PC-9 (cell line): ENCODE results near the gene DLG1. TPM values are rescaled to one million over a fixed set of nuclear protein-coding genes. Genes with fewer than 3 reads are reported as not detected.
"Not testable (repeated sequence)": the region's sequence is repeated elsewhere in the genome, so short reads cannot be mapped to it uniquely, and the experiment has no call there.

Experiments used
- BruUV-seq: library from RNA; stranded (reverse); fragments of 400-500 nt; replicated peaks from 2 replicates; lab custom pipeline; 2021; lab: Mats Ljungman, UMichigan
- CTCF ChIA-PET: fragments of 300-600 bp; sonication (Branson Sonifier 250); formaldehyde crosslinking; loops from one replicate; lab custom pipeline; 2022; ENCODE audit warnings: antibody characterized with exemption; lab: Charles Lee
- POLR2A ChIA-PET: fragments of 300-600 bp; sonication (Branson Sonifier 250); formaldehyde crosslinking; loops from one replicate; lab custom pipeline; 2022; ENCODE audit warnings: antibody characterized with exemption; ENCODE audit not compliant: unreplicated experiment; lab: Charles Lee
- DNase-seq, 2 experiments: peaks; one replicate each; pipeline versions ENCODE4 v3.0.0 to v3.0.0-alpha.2; 2015 to 2022; ENCODE audit warnings: mixed read lengths in 1 of 2
- H2AFZ ChIP-seq: fragments of 200-600 bp; sonication (generic); 2 replicates; pipeline ENCODE4 v1.8.1; 2017; ENCODE audit warnings: antibody characterized with exemption
- H3F3A ChIP-seq: fragments of 200-600 bp; sonication (generic); 2 replicates; pipeline ENCODE4 v1.8.1; 2017; ENCODE audit warnings: antibody characterized with exemption, mild to moderate bottlenecking, low read depth; ENCODE audit not compliant: insufficient read depth
- H3K27ac ChIP-seq: fragments of 200-600 bp; sonication (generic); 2 replicates; pipeline ENCODE4 v1.6.1; 2016; ENCODE audit warnings: mixed run types
- H3K27me3 ChIP-seq: fragments of 200-600 bp; sonication (generic); 2 replicates; pipeline ENCODE4 v1.6.1; 2016; ENCODE audit warnings: low read depth, mixed run types; ENCODE audit not compliant: insufficient read depth
- H3K36me3 ChIP-seq: fragments of 200-600 bp; sonication (generic); 2 replicates; pipeline ENCODE4 v1.6.1; 2016; ENCODE audit warnings: low read depth, mixed run types
- H3K4me1 ChIP-seq: fragments of 200-600 bp; sonication (generic); replicated peaks from 2 replicates; pipeline ENCODE4 v1.6.1; 2016; ENCODE audit warnings: mixed run types; ENCODE audit not compliant: insufficient read depth
- H3K4me2 ChIP-seq: fragments of 200-600 bp; sonication (generic); 2 replicates; pipeline ENCODE4 v1.6.1; 2017; ENCODE audit warnings: mixed run types
- H3K4me3 ChIP-seq: fragments of 200-600 bp; sonication (generic); 2 replicates; pipeline ENCODE4 v1.6.1; 2016; ENCODE audit warnings: mixed run types
- H3K79me2 ChIP-seq: fragments of 200-600 bp; sonication (generic); 2 replicates; pipeline ENCODE4 v1.6.1; 2017; ENCODE audit warnings: low read depth, mixed run types
- H3K9me2 ChIP-seq: fragments of 200-600 bp; sonication (generic); 2 replicates; pipeline ENCODE4 v1.8.1; 2017; ENCODE audit warnings: mild to moderate bottlenecking; ENCODE audit not compliant: insufficient read depth
- H3K9me3 ChIP-seq: fragments of 200-600 bp; sonication (generic); 2 replicates; pipeline ENCODE4 v1.8.1; 2016; ENCODE audit warnings: low read depth; ENCODE audit not compliant: insufficient read depth
- H4K20me1 ChIP-seq: fragments of 200-600 bp; sonication (generic); 2 replicates; pipeline ENCODE4 v1.8.1; 2017; ENCODE audit not compliant: insufficient read depth
- CTCF ChIP-seq: fragments of 200-600 bp; sonication (generic); conservative IDR thresholded peaks from 2 replicates; pipeline ENCODE4 v1.6.1; 2017; ENCODE audit warnings: mixed run types, antibody characterized with exemption, mild to moderate bottlenecking, moderate library complexity
- EZH2 ChIP-seq: fragments of 200-600 bp; sonication (generic); IDR thresholded peaks from 2 replicates; pipeline ENCODE4 v1.8.0; 2017; ENCODE audit warnings: antibody characterized with exemption, low read depth
- intact Hi-C: fragments of 100-400 bp; cut with micrococcal nuclease; formaldehyde crosslinking; loops from one replicate; pipeline ENCODE4 v1.10.0; 2022; ENCODE audit not compliant: unreplicated experiment
- total RNA-seq: library from RNA; stranded (reverse); gene quantifications from 2 replicates; pipeline ENCODE4 v1.2.3, GENCODE V29; 2021

Gene DLG1
- total RNA-seq, 1 experiment from 2014 or later: 201 TPM

DNA sequence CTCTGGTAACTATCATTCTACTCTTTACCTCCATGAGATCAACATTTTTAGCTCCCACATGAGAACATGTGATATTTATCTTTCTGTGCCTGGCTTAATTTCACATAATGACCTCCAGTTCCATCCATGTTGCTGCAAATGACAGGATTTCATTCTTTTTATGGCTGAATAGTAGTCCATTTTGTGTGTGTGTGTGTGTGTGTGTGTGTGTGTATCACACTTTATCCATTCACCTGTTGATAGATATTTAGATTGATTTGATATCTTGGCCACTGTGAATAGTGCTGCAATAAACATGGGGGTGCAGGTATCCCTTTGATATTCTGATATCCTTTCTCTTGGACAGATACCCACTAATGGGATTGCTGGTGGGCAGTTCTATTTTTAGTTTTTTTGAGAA is 18.3 kb downstream of the DLG1 start:
- ChIA-PET CTCF (interaction anchor here (0.6 kb wide), 1 partner anchor 198 kb away, joined by 3 read pairs; no protein-coding TSS in a partner anchor), POLR2A (interaction anchor here (0.6 kb wide), 3 partner anchors 61 to 150 kb away, joined by 4 to 12 read pairs (median 9); no protein-coding TSS in a partner anchor)
- no peak overlapping the region for H3K4me2 ChIP-seq
- peaks cover 73% of the 10 kb centered on the region for H3K36me3 ChIP-seq
- no peak overlapping the region for H3K27ac ChIP-seq
- H3K4me3 ChIP-seq: no peak overlapping the region
- no peaks in the 10 kb centered on the region for H3K4me1 ChIP-seq
- no peaks in the 10 kb centered on the region for H3K9me2 ChIP-seq
- no peaks in the 10 kb centered on the region for H3K9me3 ChIP-seq
- no peak overlapping the region for H2AFZ ChIP-seq
- peaks cover 87% of the 10 kb centered on the region for H3K79me2 ChIP-seq
- BruUV-seq: no TSS peak
- peaks cover 45% of the 10 kb centered on the region for H4K20me1 ChIP-seq
- DNase-seq: no peak
- H3K27me3 ChIP-seq: no peaks in the 10 kb centered on the region
- H3F3A ChIP-seq: peaks cover 38% of the 10 kb centered on the region
- TF ChIP-seq CTCF (no peak), EZH2 (no peak)
- intact Hi-C loops: no loop called here

GRCh38 chr3:197278933-197279332 is 19.5 kb downstream of the DLG1 start:
- Histone ChIP-seq H2AFZ (no peak overlapping the region), H3K9me3 (no peaks in the 10 kb centered on the region), H3K4me3 (no peak overlapping the region), H3K4me2 (no peak overlapping the region), H3F3A (peaks cover 45% of the 10 kb centered on the region), H3K9me2 (no peaks in the 10 kb centered on the region), H3K79me2 (peaks cover 87% of the 10 kb centered on the region), H3K36me3 (peaks cover 71% of the 10 kb centered on the region), H3K27me3 (no peaks in the 10 kb centered on the region), H3K27ac (0 out of 2 replicates have a peak overlapping the region, but pooled peaks have one; percentile 6), H3K4me1 (no peaks in the 10 kb centered on the region), H4K20me1 (peaks cover 49% of the 10 kb centered on the region)
- TF ChIP-seq EZH2 (no peak), CTCF (no peak)
- intact Hi-C loops: no loop called here
- CTCF ChIA-PET: interaction anchor here (1.0 kb wide), 1 partner anchor 176 kb away, joined by 5 read pairs; no protein-coding TSS in a partner anchor
- no peak for DNase-seq
- BruUV-seq: no TSS peak
- POLR2A ChIA-PET: interaction anchor here (0.7 kb wide), 1 partner anchor 1239 kb away, joined by 4 read pairs; no protein-coding TSS in a partner anchor

DNA sequence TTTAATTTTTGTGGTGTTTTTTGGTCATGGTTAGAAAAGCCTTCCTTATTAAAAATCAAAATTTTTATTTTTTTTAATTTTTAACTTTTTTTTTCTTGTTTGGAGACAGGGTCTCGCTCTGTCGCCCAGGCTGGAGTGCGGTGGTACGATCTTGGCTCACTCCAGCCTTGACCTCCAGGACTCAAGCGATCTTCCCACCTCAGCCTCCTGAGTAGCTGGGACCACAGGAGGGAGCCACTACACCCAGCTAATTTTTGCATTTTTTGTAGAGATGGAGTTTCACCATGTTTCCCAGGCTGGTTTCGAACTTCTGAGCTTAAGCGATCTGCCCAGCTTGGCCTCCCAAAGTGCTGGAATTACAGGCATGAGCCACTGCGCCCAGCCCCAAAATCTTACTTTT is 21.6 kb downstream of the DLG1 start:
- Histone ChIP-seq H3K36me3 (peaks cover 74% of the 10 kb centered on the region), H3K79me2 (peaks cover 90% of the 10 kb centered on the region), H3F3A (peaks cover 51% of the 10 kb centered on the region), H4K20me1 (peaks cover 55% of the 10 kb centered on the region)
- intact Hi-C loops: loop anchor here (1.0 to 2.0 kb wide), 2 partner anchors 20 to 179 kb away; no protein-coding TSS in a partner anchor
- H3K9me3 ChIP-seq, DNase-seq, H3K9me2 ChIP-seq, H3K27me3 ChIP-seq, H3K4me1 ChIP-seq, H2AFZ ChIP-seq, H3K4me3 ChIP-seq, H3K27ac ChIP-seq, BruUV-seq, H3K4me2 ChIP-seq, POLR2A ChIA-PET: not testable (repeated sequence)
- CTCF ChIA-PET: interaction anchor here (0.7 kb wide), 1 partner anchor 177 kb away, joined by 3 read pairs; no protein-coding TSS in a partner anchor
- peak; percentile 46 for TF ChIP-seq CTCF
